Caco-2 (cell line): Measurements from ENCODE around the gene ABL1. TPM values are rescaled to one million over a fixed set of nuclear protein-coding genes. Genes with fewer than 3 reads are reported as not detected.

ENCODE experiments used
- BruUV-seq: library from RNA; stranded (reverse); fragments of 400-500 nt; replicated peaks from 2 replicates; lab custom pipeline; 2021; lab: Mats Ljungman, UMichigan
- CTCF ChIA-PET: fragments of 300-600 bp; sonication (Branson Sonifier 250); formaldehyde crosslinking; loops from one replicate; lab custom pipeline; 2022; ENCODE audit warnings: antibody characterized with exemption; lab: Charles Lee
- POLR2A ChIA-PET: fragments of 300-600 bp; sonication (Branson Sonifier 250); formaldehyde crosslinking; loops from one replicate; lab custom pipeline; 2022; ENCODE audit warnings: antibody characterized with exemption; lab: Charles Lee
- DNase-seq, 2 experiments: peaks; one replicate each; pipeline versions ENCODE4 v3.0.0 to v3.0.0-alpha.2; 2020 to 2022
- H3K27me3 ChIP-seq: replicated peaks from 2 replicates; pipeline ENCODE4 v1.6.0; 2011; ENCODE audit warnings: low read length; ENCODE audit not compliant: control insufficient read depth, insufficient read depth
- H3K36me3 ChIP-seq: 2 replicates; pipeline ENCODE4 v1.5.1; 2011; ENCODE audit warnings: low read length; ENCODE audit not compliant: control insufficient read depth, insufficient read depth
- H3K4me1 ChIP-seq: fragments of 250-450 bp; sonication (Bioruptor Pico); 2 replicates; pipeline ENCODE4 v1.5.1; 2020; ENCODE audit warnings: mild to moderate bottlenecking
- H3K4me3 ChIP-seq: 2 replicates; pipeline ENCODE4 v1.5.1; 2011; ENCODE audit warnings: low read depth, mild to moderate bottlenecking, control low read depth, low read length
- H3K9me3 ChIP-seq: fragments of 250-450 bp; sonication (Bioruptor Pico); 2 replicates; pipeline ENCODE4 v1.5.1; 2020; ENCODE audit warnings: mild to moderate bottlenecking, moderate library complexity
- H3K27ac Mint-ChIP-seq: one replicate; pipeline ENCODE4 v1.8.0; 2022; ENCODE audit warnings: mixed read lengths; ENCODE audit not compliant: unreplicated experiment
- H3K27me3 Mint-ChIP-seq: one replicate; pipeline ENCODE4 v1.8.0; 2022; ENCODE audit warnings: mixed read lengths; ENCODE audit not compliant: insufficient read depth, unreplicated experiment
- H3K36me3 Mint-ChIP-seq: one replicate; pipeline ENCODE4 v1.8.0; 2022; ENCODE audit warnings: mild to moderate bottlenecking, mixed read lengths; ENCODE audit not compliant: insufficient read depth, unreplicated experiment
- H3K4me1 Mint-ChIP-seq: one replicate; pipeline ENCODE4 v1.8.0; 2022; ENCODE audit warnings: low read depth, mixed read lengths; ENCODE audit not compliant: unreplicated experiment
- H3K4me3 Mint-ChIP-seq: one replicate; pipeline ENCODE4 v1.8.0; 2022; ENCODE audit warnings: mild to moderate bottlenecking, moderate library complexity, mixed read lengths; ENCODE audit not compliant: unreplicated experiment
- H3K9me3 Mint-ChIP-seq: one replicate; pipeline ENCODE4 v1.8.0; 2022; ENCODE audit warnings: mixed read lengths; ENCODE audit not compliant: unreplicated experiment
- intact Hi-C: fragments of 100-400 bp; cut with micrococcal nuclease; formaldehyde crosslinking; loops from one replicate; pipeline ENCODE4 v1.10.0; 2022; ENCODE audit not compliant: unreplicated experiment
- total RNA-seq: library from RNA; stranded (reverse); gene quantifications from 2 replicates; pipeline ENCODE4 v1.2.3, GENCODE V29; 2022
- TF ChIP-seq, protein P1 (sequence below), 2 experiments: fragments of 200-600 bp in 1 of 2; IDR thresholded peaks; 1 replicate in 1 of 2; 2 replicates in 1 of 2; pipeline versions ENCODE4 v1.5.1 to v1.8.0; 2011 to 2022; ENCODE audit warnings: antibody characterized with exemption in 1 of 2, control low read depth in 1 of 2, inconsistent platforms in 1 of 2, low read depth in 1 of 2, low read length in 1 of 2, mild to moderate bottlenecking in 1 of 2, moderate library complexity in 1 of 2; ENCODE audit not compliant: insufficient read depth in 1 of 2, severe bottlenecking in 1 of 2, unreplicated experiment in 1 of 2

Gene ABL1
- total RNA-seq, 1 experiment from 2014 or later, result 55.2 TPM

DNA sequence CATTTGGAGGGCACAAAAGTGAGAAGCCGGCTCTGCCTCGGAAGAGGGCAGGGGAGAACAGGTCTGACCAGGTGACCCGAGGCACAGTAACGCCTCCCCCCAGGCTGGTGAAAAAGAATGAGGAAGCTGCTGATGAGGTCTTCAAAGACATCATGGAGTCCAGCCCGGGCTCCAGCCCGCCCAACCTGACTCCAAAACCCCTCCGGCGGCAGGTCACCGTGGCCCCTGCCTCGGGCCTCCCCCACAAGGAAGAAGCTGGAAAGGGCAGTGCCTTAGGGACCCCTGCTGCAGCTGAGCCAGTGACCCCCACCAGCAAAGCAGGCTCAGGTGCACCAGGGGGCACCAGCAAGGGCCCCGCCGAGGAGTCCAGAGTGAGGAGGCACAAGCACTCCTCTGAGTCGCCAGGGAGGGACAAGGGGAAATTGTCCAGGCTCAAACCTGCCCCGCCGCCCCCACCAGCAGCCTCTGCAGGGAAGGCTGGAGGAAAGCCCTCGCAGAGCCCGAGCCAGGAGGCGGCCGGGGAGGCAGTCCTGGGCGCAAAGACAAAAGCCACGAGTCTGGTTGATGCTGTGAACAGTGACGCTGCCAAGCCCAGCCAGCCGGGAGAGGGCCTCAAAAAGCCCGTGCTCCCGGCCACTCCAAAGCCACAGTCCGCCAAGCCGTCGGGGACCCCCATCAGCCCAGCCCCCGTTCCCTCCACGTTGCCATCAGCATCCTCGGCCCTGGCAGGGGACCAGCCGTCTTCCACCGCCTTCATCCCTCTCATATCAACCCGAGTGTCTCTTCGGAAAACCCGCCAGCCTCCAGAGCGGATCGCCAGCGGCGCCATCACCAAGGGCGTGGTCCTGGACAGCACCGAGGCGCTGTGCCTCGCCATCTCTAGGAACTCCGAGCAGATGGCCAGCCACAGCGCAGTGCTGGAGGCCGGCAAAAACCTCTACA is 49.8 kb downstream of the ABL1 start:
- DNase-seq, result no peak
- TF ChIP-seq, protein P1, sequence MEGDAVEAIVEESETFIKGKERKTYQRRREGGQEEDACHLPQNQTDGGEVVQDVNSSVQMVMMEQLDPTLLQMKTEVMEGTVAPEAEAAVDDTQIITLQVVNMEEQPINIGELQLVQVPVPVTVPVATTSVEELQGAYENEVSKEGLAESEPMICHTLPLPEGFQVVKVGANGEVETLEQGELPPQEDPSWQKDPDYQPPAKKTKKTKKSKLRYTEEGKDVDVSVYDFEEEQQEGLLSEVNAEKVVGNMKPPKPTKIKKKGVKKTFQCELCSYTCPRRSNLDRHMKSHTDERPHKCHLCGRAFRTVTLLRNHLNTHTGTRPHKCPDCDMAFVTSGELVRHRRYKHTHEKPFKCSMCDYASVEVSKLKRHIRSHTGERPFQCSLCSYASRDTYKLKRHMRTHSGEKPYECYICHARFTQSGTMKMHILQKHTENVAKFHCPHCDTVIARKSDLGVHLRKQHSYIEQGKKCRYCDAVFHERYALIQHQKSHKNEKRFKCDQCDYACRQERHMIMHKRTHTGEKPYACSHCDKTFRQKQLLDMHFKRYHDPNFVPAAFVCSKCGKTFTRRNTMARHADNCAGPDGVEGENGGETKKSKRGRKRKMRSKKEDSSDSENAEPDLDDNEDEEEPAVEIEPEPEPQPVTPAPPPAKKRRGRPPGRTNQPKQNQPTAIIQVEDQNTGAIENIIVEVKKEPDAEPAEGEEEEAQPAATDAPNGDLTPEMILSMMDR (IDR thresholded peaks at IDR 0.05; ENCODE audit: insufficient read depth in 1 of 2, low read depth in 1 of 2, low read length in 1 of 2, severe bottlenecking in 1 of 2, unreplicated experiment in 1 of 2), result no peak
- Mint-ChIP-seq H3K27ac (no peak overlapping the region), H3K4me1 (no peaks in the 10 kb centered on the region), H3K36me3 (peaks cover 76% of the 10 kb centered on the region), H3K4me3 (no peak overlapping the region), H3K27me3 (no peaks in the 10 kb centered on the region), H3K9me3 (no peaks in the 10 kb centered on the region)
- Histone ChIP-seq H3K4me3 (no peak overlapping the region), H3K4me1 (no peaks in the 10 kb centered on the region), H3K27me3 (no peaks in the 10 kb centered on the region), H3K9me3 (no peaks in the 10 kb centered on the region), H3K36me3 (peaks cover 5% of the 10 kb centered on the region)
- intact Hi-C loops, result no loop called here
- POLR2A ChIA-PET, result no interaction called here
- no TSS peak for BruUV-seq
- CTCF ChIA-PET, result no interaction called here

DNA sequence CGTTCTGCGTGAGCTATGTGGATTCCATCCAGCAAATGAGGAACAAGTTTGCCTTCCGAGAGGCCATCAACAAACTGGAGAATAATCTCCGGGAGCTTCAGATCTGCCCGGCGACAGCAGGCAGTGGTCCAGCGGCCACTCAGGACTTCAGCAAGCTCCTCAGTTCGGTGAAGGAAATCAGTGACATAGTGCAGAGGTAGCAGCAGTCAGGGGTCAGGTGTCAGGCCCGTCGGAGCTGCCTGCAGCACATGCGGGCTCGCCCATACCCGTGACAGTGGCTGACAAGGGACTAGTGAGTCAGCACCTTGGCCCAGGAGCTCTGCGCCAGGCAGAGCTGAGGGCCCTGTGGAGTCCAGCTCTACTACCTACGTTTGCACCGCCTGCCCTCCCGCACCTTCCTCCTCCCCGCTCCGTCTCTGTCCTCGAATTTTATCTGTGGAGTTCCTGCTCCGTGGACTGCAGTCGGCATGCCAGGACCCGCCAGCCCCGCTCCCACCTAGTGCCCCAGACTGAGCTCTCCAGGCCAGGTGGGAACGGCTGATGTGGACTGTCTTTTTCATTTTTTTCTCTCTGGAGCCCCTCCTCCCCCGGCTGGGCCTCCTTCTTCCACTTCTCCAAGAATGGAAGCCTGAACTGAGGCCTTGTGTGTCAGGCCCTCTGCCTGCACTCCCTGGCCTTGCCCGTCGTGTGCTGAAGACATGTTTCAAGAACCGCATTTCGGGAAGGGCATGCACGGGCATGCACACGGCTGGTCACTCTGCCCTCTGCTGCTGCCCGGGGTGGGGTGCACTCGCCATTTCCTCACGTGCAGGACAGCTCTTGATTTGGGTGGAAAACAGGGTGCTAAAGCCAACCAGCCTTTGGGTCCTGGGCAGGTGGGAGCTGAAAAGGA is 50.7 kb downstream of the ABL1 start:
- intact Hi-C loops, result no loop called here
- Mint-ChIP-seq H3K36me3 (peaks cover 78% of the 10 kb centered on the region), H3K27me3 (no peaks in the 10 kb centered on the region), H3K4me3 (no peak overlapping the region), H3K4me1 (no peaks in the 10 kb centered on the region), H3K9me3 (no peaks in the 10 kb centered on the region), H3K27ac (no peak overlapping the region)
- Histone ChIP-seq H3K4me3 (no peak overlapping the region), H3K27me3 (no peaks in the 10 kb centered on the region), H3K9me3 (no peaks in the 10 kb centered on the region), H3K4me1 (no peaks in the 10 kb centered on the region), H3K36me3 (peaks cover 4% of the 10 kb centered on the region)
- no peak for DNase-seq
- ChIA-PET POLR2A (no interaction called here), CTCF (no interaction called here)
- TF ChIP-seq, protein P1 (IDR thresholded peaks at IDR 0.05; ENCODE audit: insufficient read depth in 1 of 2, low read depth in 1 of 2, low read length in 1 of 2, severe bottlenecking in 1 of 2, unreplicated experiment in 1 of 2), result no peak
- no TSS peak for BruUV-seq

DNA sequence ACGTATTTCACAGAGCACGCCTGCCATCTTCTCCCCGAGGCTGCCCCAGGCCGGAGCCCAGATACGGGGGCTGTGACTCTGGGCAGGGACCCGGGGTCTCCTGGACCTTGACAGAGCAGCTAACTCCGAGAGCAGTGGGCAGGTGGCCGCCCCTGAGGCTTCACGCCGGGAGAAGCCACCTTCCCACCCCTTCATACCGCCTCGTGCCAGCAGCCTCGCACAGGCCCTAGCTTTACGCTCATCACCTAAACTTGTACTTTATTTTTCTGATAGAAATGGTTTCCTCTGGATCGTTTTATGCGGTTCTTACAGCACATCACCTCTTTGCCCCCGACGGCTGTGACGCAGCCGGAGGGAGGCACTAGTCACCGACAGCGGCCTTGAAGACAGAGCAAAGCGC is 51.9 kb downstream of the ABL1 start:
- Mint-ChIP-seq H3K36me3 (peaks cover 69% of the 10 kb centered on the region), H3K9me3 (no peaks in the 10 kb centered on the region), H3K4me1 (no peaks in the 10 kb centered on the region), H3K27me3 (no peaks in the 10 kb centered on the region), H3K27ac (no peak overlapping the region), H3K4me3 (no peak overlapping the region)
- ChIA-PET CTCF (no interaction called here), POLR2A (no interaction called here)
- H3K27me3 ChIP-seq, result no peaks in the 10 kb centered on the region
- intact Hi-C loops, result no loop called here
- TF ChIP-seq, protein P1 (IDR thresholded peaks at IDR 0.05; ENCODE audit: insufficient read depth in 1 of 2, low read depth in 1 of 2, low read length in 1 of 2, severe bottlenecking in 1 of 2, unreplicated experiment in 1 of 2), result no peak
- H3K4me1 ChIP-seq, result no peaks in the 10 kb centered on the region
- BruUV-seq, result no TSS peak
- no peaks in the 10 kb centered on the region for H3K9me3 ChIP-seq
- no peak overlapping the region for H3K4me3 ChIP-seq
- H3K36me3 ChIP-seq, result peaks cover 4% of the 10 kb centered on the region
- DNase-seq, result no peak
